ENCODE measurements around the gene CCSAP.

DNA sequence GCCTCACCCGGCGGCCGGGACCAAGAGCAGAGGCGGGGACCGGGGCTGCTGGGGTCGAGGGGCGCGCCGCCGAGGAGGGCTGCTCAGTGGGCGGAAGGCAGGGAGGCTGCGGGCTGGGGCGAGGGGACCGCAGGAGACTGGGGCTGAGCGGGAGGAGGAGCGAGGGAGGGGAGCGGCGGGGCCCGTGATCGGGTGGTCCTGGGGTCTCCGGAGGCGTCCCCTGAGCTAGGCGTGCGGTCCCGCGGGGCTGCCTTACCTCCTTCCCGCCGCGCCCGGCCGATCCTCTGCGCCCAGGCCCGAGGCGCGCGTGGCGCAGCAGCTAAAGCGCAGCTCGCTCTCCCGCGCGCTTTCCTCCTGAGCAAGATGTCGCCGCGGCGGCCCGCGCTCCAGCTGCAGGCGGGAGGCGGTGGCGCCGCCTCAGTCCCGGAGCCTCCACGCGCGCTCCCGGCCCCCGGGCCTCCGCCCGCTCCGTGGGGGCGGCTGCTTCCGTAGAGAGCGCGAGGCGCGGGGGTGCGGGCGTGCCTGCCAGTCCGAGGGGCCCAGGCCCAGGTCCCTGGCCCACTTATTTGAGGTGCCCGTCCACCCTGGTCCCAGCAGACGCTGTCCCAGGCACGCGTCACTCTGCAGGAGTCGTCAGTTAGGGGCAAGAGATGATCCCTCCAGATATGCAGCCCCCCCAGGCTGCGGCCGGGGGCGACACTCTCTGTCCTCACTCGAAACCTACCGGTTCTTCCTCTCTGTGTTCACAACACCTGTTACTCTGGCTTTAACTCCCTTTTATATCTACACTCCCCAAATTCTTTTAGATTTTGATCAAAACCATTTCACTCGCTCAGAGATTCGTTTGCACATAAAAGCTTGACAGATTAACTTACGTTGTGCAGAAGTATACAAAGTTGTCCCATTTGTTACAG is at the start of gene CCSAP:
- no peak for TF ChIP-seq POLR2A (IDR thresholded peaks at IDR 0.05)
- TF ChIP-seq, protein P1, sequence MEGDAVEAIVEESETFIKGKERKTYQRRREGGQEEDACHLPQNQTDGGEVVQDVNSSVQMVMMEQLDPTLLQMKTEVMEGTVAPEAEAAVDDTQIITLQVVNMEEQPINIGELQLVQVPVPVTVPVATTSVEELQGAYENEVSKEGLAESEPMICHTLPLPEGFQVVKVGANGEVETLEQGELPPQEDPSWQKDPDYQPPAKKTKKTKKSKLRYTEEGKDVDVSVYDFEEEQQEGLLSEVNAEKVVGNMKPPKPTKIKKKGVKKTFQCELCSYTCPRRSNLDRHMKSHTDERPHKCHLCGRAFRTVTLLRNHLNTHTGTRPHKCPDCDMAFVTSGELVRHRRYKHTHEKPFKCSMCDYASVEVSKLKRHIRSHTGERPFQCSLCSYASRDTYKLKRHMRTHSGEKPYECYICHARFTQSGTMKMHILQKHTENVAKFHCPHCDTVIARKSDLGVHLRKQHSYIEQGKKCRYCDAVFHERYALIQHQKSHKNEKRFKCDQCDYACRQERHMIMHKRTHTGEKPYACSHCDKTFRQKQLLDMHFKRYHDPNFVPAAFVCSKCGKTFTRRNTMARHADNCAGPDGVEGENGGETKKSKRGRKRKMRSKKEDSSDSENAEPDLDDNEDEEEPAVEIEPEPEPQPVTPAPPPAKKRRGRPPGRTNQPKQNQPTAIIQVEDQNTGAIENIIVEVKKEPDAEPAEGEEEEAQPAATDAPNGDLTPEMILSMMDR (IDR thresholded peaks at IDR 0.05 in 4 of 5, conservative IDR thresholded peaks at IDR 0.05 in 1 of 5), result no peak

Data from gastrocnemius medialis (tissue), 4 donors.